GM21367 (cell line): ENCODE measurements around the gene DHX16.

Experiments used
- ATAC-seq: cut with Tn5 transposase; IDR thresholded peaks from one replicate; pipeline ENCODE4 v1.9.1; 2021; ENCODE audit not compliant: unreplicated experiment

The DHX16 gene

GRCh38 chr6:30640481-30640880, 32.3 kb downstream of the DHX16 start:
- ATAC-seq = no peak

- ATAC-seq = no peak
Measured at GRCh38 chr6:30635834-30636233, 37.0 kb downstream of the DHX16 start.

GRCh38 chr6:30626484-30627366, 46.1 kb downstream of the DHX16 start, which contains the start of gene ATAT1:
ATAT1 (plus strand) TSS chr6:30626874.
- ATAC-seq = peak; percentile 70

GRCh38 chr6:30625511-30625910, 47.3 kb downstream of the DHX16 start:
- no peak for ATAC-seq

- ATAC-seq = no peak
Measured at GRCh38 chr6:30619561-30619960, 53.2 kb downstream of the DHX16 start.

- no peak for ATAC-seq
Measured at GRCh38 chr6:30618270-30618797, 54.5 kb downstream of the DHX16 start.

- ATAC-seq = peak; percentile 68
Measured at GRCh38 chr6:30617565-30618269, 55.1 kb downstream of the DHX16 start, which contains the start of gene MRPS18B. MRPS18B (plus strand) TSS chr6:30617840; CDS start chr6:30617866, 26 bp downstream.

- ATAC-seq = peak; percentile 58
Measured at GRCh38 chr6:30616811-30617564, 55.8 kb downstream of the DHX16 start, which contains the start of gene PPP1R10. PPP1R10 (minus strand) TSS chr6:30617243; CDS start chr6:30609944, 7,299 bp downstream.

- no peak for ATAC-seq
Measured at GRCh38 chr6:30615958-30616810, 56.6 kb downstream of the DHX16 start.

GRCh38 chr6:30615219-30615957, 57.4 kb downstream of the DHX16 start:
- ATAC-seq = no peak

- peak; percentile 40 for ATAC-seq
Measured at GRCh38 chr6:30614843-30615218, 58.0 kb downstream of the DHX16 start.

GRCh38 chr6:30614044-30614842, 58.6 kb downstream of the DHX16 start:
- ATAC-seq = no peak

GRCh38 chr6:30613251-30614043, 59.4 kb downstream of the DHX16 start:
- ATAC-seq = no peak

- ATAC-seq = no peak
Measured at GRCh38 chr6:30612687-30613248, 60.0 kb downstream of the DHX16 start.

- ATAC-seq = no peak
Measured at GRCh38 chr6:30612213-30612612, 60.6 kb downstream of the DHX16 start.

GRCh38 chr6:30611856-30612194, 61.0 kb downstream of the DHX16 start:
- ATAC-seq = no peak

- ATAC-seq = no peak
Measured at GRCh38 chr6:30611150-30611855, 61.5 kb downstream of the DHX16 start.
